Adrenal gland (tissue), 12 donors: ENCODE results near the gene CLEC16A. TPM values are rescaled to one million over a fixed set of nuclear protein-coding genes. Genes with fewer than 3 reads are reported as not detected.

ENCODE experiments used
- DNase-seq, 7 donors: peaks; one replicate each; pipeline ENCODE4 v3.0.0-alpha.2; 2019 to 2020
- H3K27ac ChIP-seq, 5 donors: fragments of 200-600 bp; sonication (generic) in 4 of 5; 1 replicate in 3 of 5; 2 replicates in 2 of 5; pipeline versions ENCODE4 v1.5.1 to v1.8.0; 2016 to 2020; ENCODE audit warnings: mild to moderate bottlenecking in 1 of 5
- H3K27me3 ChIP-seq: fragments of 200-600 bp; 2 replicates; pipeline ENCODE4 v1.8.0; 2021
- H3K36me3 ChIP-seq, 2 donors: fragments of 200-600 bp; replicated peaks in 1 of 2; 1 replicate in 1 of 2; 2 replicates in 1 of 2; pipeline versions ENCODE4 v1.5.1 to v1.8.0; 2018 to 2022
- H3K4me1 ChIP-seq, 2 donors: fragments of 200-600 bp; replicated peaks in 1 of 2; 1 replicate in 1 of 2; 2 replicates in 1 of 2; pipeline versions ENCODE4 v1.5.1 to v1.8.0; 2018 to 2021
- H3K4me3 ChIP-seq, 4 donors: fragments of 200-600 bp; sonication (generic) in 3 of 4; one replicate each; pipeline ENCODE4 v1.5.1; 2016 to 2018
- H3K9me3 ChIP-seq, 3 donors: fragments of 200-600 bp; sonication (generic) in 1 of 3; replicated peaks in 1 of 3; 1 replicate in 2 of 3; 2 replicates in 1 of 3; pipeline versions ENCODE4 v1.5.1 to v1.8.0; 2016 to 2021
- CTCF ChIP-seq, 6 experiments: fragments of 450-650 bp in 4 of 6; fragments of 200-600 bp in 2 of 6; sonication (generic) in 1 of 6; IDR thresholded peaks; 1 replicate in 5 of 6; 2 replicates in 1 of 6; pipeline versions ENCODE4 v1.5.1 to v1.8.0; 2016 to 2021; ENCODE audit warnings: antibody characterized with exemption in 6 of 6, mild to moderate bottlenecking in 2 of 6, moderate library complexity in 1 of 6
- POLR2A ChIP-seq, 2 donors: fragments of 450-650 bp; IDR thresholded peaks; one replicate each; pipeline ENCODE4 v1.6.1; 2017; ENCODE audit warnings: antibody characterized with exemption in 2 of 2, mild to moderate bottlenecking in 2 of 2, moderate library complexity in 1 of 2
- WGBS, 4 donors: extraction: QIAGEN DNeasy Blood & Tissue Kit in 2 of 4; methylation state at CpG; one replicate each; pipeline versions ENCODE4 v1.1.5 to v1.1.7; 2013 to 2017; 5-methylcytosine and 5-hydroxymethylcytosine counted together
- intact Hi-C, 2 donors: fragments of 100-400 bp; cut with DNase I; formaldehyde crosslinking; loops; one replicate each; pipeline versions ENCODE4 v1.14.1 to v1.15.0; 2022 to 2023
- polyA plus RNA-seq, 3 donors: library from polyadenylated mRNA; stranded (reverse); fragments of 200-250 nt in 2 of 3; fragments of 350-450 nt in 1 of 3; fragmentation: Illumina TruSeq in 1 of 3; extraction: RNeasy Lipid Tissue Mini Kit (QIAGEN cat#74804) in 1 of 3; gene quantifications; one replicate each; pipeline ENCODE4 v1.2.3, GENCODE V29; 2013 to 2014
- total RNA-seq, 9 donors: library from RNA; depleted of rRNA in 4 of 9; stranded (reverse); fragments of >200 nt in 4 of 9; fragments of 120-200 nt in 1 of 9; fragmentation: NEBNext Ultra II Directional in 1 of 9; extraction: Animal tissue kit (Norgen Biotek cat#: 25700) in 1 of 9; gene quantifications; one replicate each; pipeline versions ENCODE4 v1.1.0 to v1.2.4, GENCODE V29; 2013 to 2023
- donor health status: healthy with polysubstance abuse.
- donor health status: Bipolar disorder and iron deficiency.
- donor health status: DM: yes; HTN: yes; CAD: no.
- donor health status: DM: no; HTN: no; CAD: no.
- donor health status: DM: no; HTN: no; CAD: no.
- donor health status: DM: yes; HTN: yes; CAD: no.

The CLEC16A gene
- total and polyA plus RNA-seq, 12 donors, result 14.0 to 37.2 (median 27.6) TPM

GRCh38 chr16:11046382-11046931 is 102.1 kb downstream of the CLEC16A start:
- Histone ChIP-seq H3K27me3 (no peaks in the 10 kb centered on the region), H3K4me1 (no peaks in the 10 kb centered on the region), H3K4me3 (no peak overlapping the region), H3K27ac (peak overlapping the region in 1 of 5 donors; percentile 38), H3K36me3 (peaks cover 0 to 38% of the 10 kb centered on the region in 2 donors), H3K9me3 (no peaks in the 10 kb centered on the region)
- 79 to 90% (median 81%) methylated on average over 5 of the region's 5 CpGs for WGBS, 4 donors
- intact Hi-C loops, result no loop called here
- no peak for DNase-seq
- TF ChIP-seq CTCF (IDR thresholded peaks at IDR 0.05) (no peak), POLR2A (IDR thresholded peaks at IDR 0.05) (no peak)

DNA sequence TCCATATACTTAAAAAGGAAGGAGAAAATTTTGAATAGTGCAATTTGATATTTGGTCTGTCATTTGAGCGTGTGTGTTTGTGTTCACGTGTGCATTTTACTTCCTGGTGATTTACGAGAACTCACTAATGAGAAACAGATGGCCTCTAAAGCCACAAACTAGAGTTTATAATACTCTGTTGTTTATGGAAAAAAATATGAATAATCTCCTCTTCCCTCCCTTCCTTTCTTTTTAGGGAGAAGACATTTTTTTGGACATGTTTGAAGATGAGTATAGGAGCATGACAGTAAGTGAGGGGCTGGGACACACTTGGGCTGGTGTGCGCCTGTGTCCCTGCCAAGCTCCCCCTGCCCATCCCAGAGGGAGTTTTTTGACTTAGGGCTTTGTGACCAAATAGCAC is 102.7 kb downstream of the CLEC16A start:
- H3K9me3 ChIP-seq, result no peaks in the 10 kb centered on the region

GRCh38 chr16:11047939-11048800 is 103.8 kb downstream of the CLEC16A start:
- peaks cover 0 to 32% of the 10 kb centered on the region in 2 donors for H3K36me3 ChIP-seq
- peak in 1 of 7 donors; percentile 37 for DNase-seq
- peak overlapping the region in 1 of 5 donors; percentile 65 for H3K27ac ChIP-seq

More for the DNA sequence above, 102.7 kb downstream of the CLEC16A start:
- Histone ChIP-seq H3K4me3 (no peak overlapping the region), H3K36me3 (peaks cover 0 to 38% of the 10 kb centered on the region in 2 donors), H3K4me1 (no peaks in the 10 kb centered on the region), H3K27ac (peak overlapping the region in 1 of 5 donors; percentile 65), H3K27me3 (no peaks in the 10 kb centered on the region)
- no peak for DNase-seq
- intact Hi-C loops, result no loop called here
- TF ChIP-seq CTCF (IDR thresholded peaks at IDR 0.05) (no peak), POLR2A (IDR thresholded peaks at IDR 0.05) (no peak)
- WGBS, 4 donors, result 72 to 82% (median 77%) methylated on average over 4 of the region's 4 CpGs

More at GRCh38 chr16:11047939-11048800, 103.8 kb downstream of the CLEC16A start:
- intact Hi-C loops, result no loop called here
- Histone ChIP-seq H3K4me3 (no peak overlapping the region), H3K4me1 (no peaks in the 10 kb centered on the region), H3K9me3 (no peaks in the 10 kb centered on the region), H3K27me3 (no peaks in the 10 kb centered on the region)
- 93 to 95% (median 95%) methylated on average over 18 to 21 of the region's 21 CpGs for WGBS, 4 donors
- TF ChIP-seq POLR2A (IDR thresholded peaks at IDR 0.05), result no peak
- no peak for TF ChIP-seq CTCF (IDR thresholded peaks at IDR 0.05)
